ENCODE data around the gene TIMMDC1. TPM values are rescaled to one million over a fixed set of nuclear protein-coding genes. Genes with fewer than 3 reads are reported as not detected.
A peak's percentile ranks its signal among the peaks of the same experiment; 100 is the strongest.
"Not testable (repeated sequence)": the region's sequence is repeated elsewhere in the genome, so short reads cannot be mapped to it uniquely, and the experiment has no call there.

TIMMDC1 gene
- total RNA-seq, 4 donors from 2014 or later, result 40.4 to 41.9 (median 40.5) TPM

DNA sequence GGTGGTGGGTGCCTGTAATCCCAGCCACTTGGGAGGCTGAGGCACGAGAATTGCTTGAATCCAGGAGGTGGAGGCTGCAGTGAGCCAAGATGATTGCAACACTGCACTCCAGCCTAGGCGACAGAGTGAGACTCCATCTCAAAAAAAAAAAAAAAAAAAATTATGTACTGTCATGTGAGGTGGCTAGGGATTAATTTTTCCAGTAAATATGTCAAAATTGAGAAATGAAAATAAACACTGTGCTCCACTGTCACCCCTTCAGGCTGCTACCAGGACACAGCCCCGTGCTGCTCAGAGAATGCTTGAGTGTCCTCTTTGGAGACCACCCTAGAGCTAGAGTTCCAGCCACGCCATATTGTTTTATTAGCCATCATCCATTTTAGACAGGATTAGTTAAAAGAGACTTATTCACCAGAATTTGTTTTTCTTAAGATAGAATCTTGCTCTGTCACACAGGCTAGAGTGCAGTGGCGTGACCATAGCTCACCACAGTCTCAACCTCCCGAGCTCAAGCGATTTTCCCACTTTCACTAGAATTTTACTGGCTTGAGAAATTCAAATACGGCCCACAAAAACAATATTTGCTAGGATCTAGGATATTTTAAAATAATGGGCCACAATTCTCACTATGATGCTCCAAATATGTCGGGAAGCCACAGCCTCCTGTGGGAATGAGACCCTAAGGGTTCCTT, 60.4 kb downstream of the TIMMDC1 start:
- 91 to 95% methylated on average over 9 of the region's 9 CpGs for WGBS, 2 donors
- DNase-seq (ENCODE audit: low spot score in 2 of 2), result no peak
- TF ChIP-seq, protein P1, sequence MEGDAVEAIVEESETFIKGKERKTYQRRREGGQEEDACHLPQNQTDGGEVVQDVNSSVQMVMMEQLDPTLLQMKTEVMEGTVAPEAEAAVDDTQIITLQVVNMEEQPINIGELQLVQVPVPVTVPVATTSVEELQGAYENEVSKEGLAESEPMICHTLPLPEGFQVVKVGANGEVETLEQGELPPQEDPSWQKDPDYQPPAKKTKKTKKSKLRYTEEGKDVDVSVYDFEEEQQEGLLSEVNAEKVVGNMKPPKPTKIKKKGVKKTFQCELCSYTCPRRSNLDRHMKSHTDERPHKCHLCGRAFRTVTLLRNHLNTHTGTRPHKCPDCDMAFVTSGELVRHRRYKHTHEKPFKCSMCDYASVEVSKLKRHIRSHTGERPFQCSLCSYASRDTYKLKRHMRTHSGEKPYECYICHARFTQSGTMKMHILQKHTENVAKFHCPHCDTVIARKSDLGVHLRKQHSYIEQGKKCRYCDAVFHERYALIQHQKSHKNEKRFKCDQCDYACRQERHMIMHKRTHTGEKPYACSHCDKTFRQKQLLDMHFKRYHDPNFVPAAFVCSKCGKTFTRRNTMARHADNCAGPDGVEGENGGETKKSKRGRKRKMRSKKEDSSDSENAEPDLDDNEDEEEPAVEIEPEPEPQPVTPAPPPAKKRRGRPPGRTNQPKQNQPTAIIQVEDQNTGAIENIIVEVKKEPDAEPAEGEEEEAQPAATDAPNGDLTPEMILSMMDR (IDR thresholded peaks at IDR 0.05), result no peak
- no peak for TF ChIP-seq POLR2A (IDR thresholded peaks at IDR 0.05)
- no peak overlapping the region for H3K4me3 ChIP-seq (ENCODE audit: low read depth, poor library complexity, severe bottlenecking)
- intact Hi-C loops (cut with DNase I; ENCODE audit: low total_unique reads), result no loop called here

DNA sequence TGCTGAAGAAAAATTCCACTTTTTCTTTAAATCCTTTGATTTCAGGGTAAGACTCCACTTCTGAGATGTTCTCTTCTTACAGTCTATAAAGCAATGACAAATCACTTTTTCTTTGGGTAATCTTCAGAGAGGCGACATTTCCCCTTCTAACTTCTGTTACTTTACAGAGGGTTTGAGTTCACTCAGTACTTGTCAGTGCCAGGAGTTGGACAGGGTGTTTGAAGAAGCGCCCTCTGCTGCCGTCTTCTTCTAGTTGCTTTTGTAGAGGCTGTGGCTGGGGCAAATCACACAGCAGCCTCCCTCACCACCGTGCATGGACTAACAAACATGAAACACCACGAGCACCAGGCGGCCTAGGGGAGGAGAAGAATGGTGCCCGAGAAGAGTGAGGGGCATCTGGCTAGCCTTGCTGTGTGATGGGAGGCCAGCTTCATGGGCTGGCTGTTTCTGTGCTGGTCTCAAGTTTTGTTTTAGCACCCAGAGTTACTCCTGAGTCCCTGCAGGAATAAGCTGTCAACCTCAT, 61.2 kb downstream of the TIMMDC1 start, which contains the start of gene CD80:
CD80 (minus strand) TSS at position 174 of the 523 bp plus-strand sequence. CDS start 1,886 bp downstream, outside the sequence.
- no peak for TF ChIP-seq POLR2A (IDR thresholded peaks at IDR 0.05)
- TF ChIP-seq, protein P1 (IDR thresholded peaks at IDR 0.05), result no peak
- intact Hi-C loops (cut with DNase I; ENCODE audit: low total_unique reads), result no loop called here
- no peak within 1 kb of the TSS for H3K4me3 ChIP-seq (ENCODE audit: low read depth, poor library complexity, severe bottlenecking)
- WGBS, 2 donors, result 25 to 32% methylated on average over 7 of the region's 7 CpGs
- peak in 1 of 2 donors; percentile 29 for DNase-seq (ENCODE audit: low spot score in 2 of 2)

DNA sequence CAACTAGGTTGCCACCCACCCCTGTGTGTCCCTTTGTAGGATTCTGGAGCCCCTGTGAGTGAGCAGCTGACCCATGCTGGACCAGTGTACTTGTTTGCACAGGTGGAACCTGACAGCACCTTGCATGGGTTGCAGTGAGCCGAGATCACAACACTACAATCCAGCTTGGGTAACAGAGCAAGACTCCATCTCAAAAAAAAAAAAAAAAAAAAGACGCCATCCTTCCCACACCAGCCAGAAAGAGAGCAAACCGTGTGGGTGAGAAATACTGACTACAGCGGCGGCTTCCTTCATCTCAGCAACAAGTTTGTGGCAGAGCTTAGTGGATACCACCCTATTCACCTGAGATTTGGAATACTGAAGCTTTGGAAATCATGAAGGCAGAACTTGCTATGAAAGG, 61.8 kb downstream of the TIMMDC1 start:
- intact Hi-C loops (cut with DNase I; ENCODE audit: low total_unique reads), result no loop called here
- TF ChIP-seq, protein P1 (IDR thresholded peaks at IDR 0.05), result no peak
- no peak for TF ChIP-seq POLR2A (IDR thresholded peaks at IDR 0.05)
- WGBS, 2 donors, result 68 to 82% methylated on average over 5 of the region's 5 CpGs
- no peak for DNase-seq (ENCODE audit: low spot score in 2 of 2)
- H3K4me3 ChIP-seq (ENCODE audit: low read depth, poor library complexity, severe bottlenecking), result no peak overlapping the region

DNA sequence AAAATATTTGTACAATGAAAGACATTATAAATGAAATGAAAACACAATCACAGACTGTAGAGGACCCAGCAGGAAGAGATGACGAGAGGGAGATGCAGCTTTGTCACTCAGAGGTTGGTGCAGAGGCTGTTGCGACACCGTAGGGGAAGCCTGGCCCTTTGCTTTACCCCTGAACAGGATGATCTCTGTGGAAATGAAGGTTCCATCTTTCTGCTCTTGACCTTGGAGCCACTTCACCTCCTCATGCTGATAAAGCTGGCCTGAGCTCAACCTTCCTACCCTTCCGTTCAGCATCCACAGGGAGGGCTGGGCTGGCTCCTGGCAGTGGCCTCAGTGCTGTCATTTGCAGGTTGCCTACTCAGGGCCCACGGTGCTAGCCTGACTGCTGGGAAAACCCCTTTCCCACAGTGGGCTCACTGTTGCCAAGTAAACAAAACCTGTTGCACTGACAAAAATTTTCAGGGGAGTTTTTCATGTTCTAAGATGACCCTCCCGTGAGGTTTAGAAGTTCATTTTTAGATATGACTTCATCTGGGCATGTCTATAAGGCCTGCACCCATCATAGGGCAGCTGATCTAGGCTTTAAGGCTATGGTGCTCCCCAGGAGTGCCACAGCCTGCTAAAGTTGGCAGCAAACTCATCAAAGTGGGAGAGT, 64.1 kb downstream of the TIMMDC1 start:
- DNase-seq (ENCODE audit: low spot score in 2 of 2), result no peak
- 38 to 53% methylated on average over 6 of the region's 6 CpGs for WGBS, 2 donors
- intact Hi-C loops (cut with DNase I; ENCODE audit: low total_unique reads), result no loop called here
- H3K4me3 ChIP-seq (ENCODE audit: low read depth, poor library complexity, severe bottlenecking), result no peak overlapping the region
- TF ChIP-seq, protein P1 (IDR thresholded peaks at IDR 0.05), result no peak
- no peak for TF ChIP-seq POLR2A (IDR thresholded peaks at IDR 0.05)

DNA sequence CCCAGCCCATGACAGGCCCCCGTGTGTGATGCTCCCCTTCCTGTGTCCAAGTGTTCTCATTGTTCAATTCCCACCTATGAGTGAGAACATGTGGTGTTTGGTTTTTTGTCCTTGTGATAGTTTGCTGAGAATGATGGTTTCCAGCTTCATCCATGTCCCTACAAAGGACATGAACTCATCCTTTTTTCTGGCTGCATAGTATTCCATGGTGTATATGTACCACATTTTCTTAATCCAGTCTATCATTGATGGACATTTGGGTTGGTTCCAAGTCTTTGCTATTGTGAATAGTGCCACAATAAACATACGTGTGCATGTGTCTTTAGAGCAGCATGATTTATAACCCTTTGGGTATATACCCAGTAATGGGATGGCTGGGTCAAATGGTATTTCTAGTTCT, 65.0 kb downstream of the TIMMDC1 start:
- intact Hi-C loops (cut with DNase I; ENCODE audit: low total_unique reads); H3K4me3 ChIP-seq (ENCODE audit: low read depth, poor library complexity, severe bottlenecking): not testable (repeated sequence)
- 86 to 88% methylated on average over 2 of the region's 2 CpGs for WGBS, 2 donors

DNA sequence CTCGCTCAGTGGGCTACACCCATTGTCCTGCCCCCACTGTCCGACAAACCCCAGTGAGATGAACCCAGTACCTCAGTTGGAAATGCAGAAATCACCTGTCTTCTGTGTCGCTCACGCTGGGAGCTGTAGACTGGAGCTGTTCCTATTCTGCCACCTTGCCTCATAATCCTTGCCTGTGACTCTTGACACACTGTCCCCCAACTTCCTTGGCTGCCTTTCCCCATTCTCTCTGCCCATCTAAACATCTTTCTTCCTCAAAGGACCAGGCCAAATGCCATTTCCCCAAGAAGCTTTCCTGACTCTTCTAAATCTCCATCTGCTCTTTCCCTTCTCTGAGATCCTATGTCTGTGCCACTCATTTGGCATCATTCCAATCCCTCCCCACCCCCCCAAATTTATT, 70.8 kb downstream of the TIMMDC1 start:
- no peak for DNase-seq (ENCODE audit: low spot score in 2 of 2)
- TF ChIP-seq, protein P1 (IDR thresholded peaks at IDR 0.05), result no peak
- WGBS, 2 donors, result 90 to 95% methylated on average over 4 of the region's 4 CpGs
- H3K4me3 ChIP-seq (ENCODE audit: low read depth, poor library complexity, severe bottlenecking), result no peak overlapping the region
- intact Hi-C loops (cut with DNase I; ENCODE audit: low total_unique reads), result no loop called here

More for the DNA sequence above, 65.0 kb downstream of the TIMMDC1 start:
- DNase-seq (ENCODE audit: low spot score in 2 of 2), result not testable (repeated sequence)
